H1 (cell line): Measurements from ENCODE around the gene LRRC26. TPM values are rescaled to one million over a fixed set of nuclear protein-coding genes. Genes with fewer than 3 reads are reported as not detected.

ENCODE experiments used
- CTCF ChIA-PET: fragments of 300-600 bp; sonication (Branson Sonifier 250); formaldehyde crosslinking; loops from one replicate; lab custom pipeline; 2021; ENCODE audit not compliant: partially characterized antibody; lab: Charles Lee
- POLR2A ChIA-PET: fragments of 300-600 bp; sonication (Branson Sonifier 250); formaldehyde crosslinking; loops from one replicate; lab custom pipeline; 2021; ENCODE audit warnings: inconsistent platforms; ENCODE audit not compliant: partially characterized antibody; lab: Charles Lee
- DNase-seq, 2 experiments: peaks; one replicate each; pipeline versions ENCODE4 v3.0.0 to v3.0.0-alpha.2; 2010 to 2022; ENCODE audit warnings: low spot score in 2 of 2, low read depth in 1 of 2, mixed read lengths in 1 of 2
- FAIRE-seq: peaks from 2 replicates; lab custom pipeline; 2011; peaks lifted over from hg19 to GRCh38; lab: Jason Lieb, UNC
- H2AFZ ChIP-seq: 2 replicates; pipeline ENCODE4 v1.8.1; 2012; ENCODE audit warnings: low read length, inconsistent platforms
- H2AK5ac ChIP-seq: 2 replicates; pipeline ENCODE4 v1.6.1; 2013; ENCODE audit warnings: low read depth, low read length
- H2BK120ac ChIP-seq: replicated peaks from 2 replicates; pipeline ENCODE3; 2013; ENCODE audit warnings: low read depth, low read length, inconsistent platforms
- H2BK12ac ChIP-seq: 2 replicates; pipeline ENCODE4 v1.6.1; 2013; ENCODE audit warnings: low read depth, low read length
- H2BK15ac ChIP-seq: 2 replicates; pipeline ENCODE4 v1.6.1; 2013; ENCODE audit warnings: low read length
- H2BK20ac ChIP-seq: 2 replicates; pipeline ENCODE4 v1.6.1; 2013; ENCODE audit warnings: low read length
- H2BK5ac ChIP-seq: 2 replicates; pipeline ENCODE4 v1.6.1; 2013; ENCODE audit warnings: low read depth, low read length
- H3K14ac ChIP-seq: 2 replicates; pipeline ENCODE4 v1.6.1; 2013; ENCODE audit warnings: inconsistent platforms; ENCODE audit not compliant: insufficient read length
- H3K18ac ChIP-seq: 2 replicates; pipeline ENCODE4 v1.6.1; 2013; ENCODE audit warnings: low read length; ENCODE audit errors: extremely low read depth
- H3K23ac ChIP-seq: 2 replicates; pipeline ENCODE4 v1.6.1; 2013; ENCODE audit warnings: inconsistent platforms; ENCODE audit not compliant: insufficient read length
- H3K23me2 ChIP-seq: 2 replicates; pipeline ENCODE4 v1.6.1; 2013; ENCODE audit warnings: low read depth, low read length
- H3K27ac ChIP-seq: 2 replicates; pipeline ENCODE4 v1.6.1; 2011; ENCODE audit warnings: low read depth, low read length, inconsistent platforms
- H3K27me3 ChIP-seq, 4 experiments: replicated peaks in 1 of 4; 1 replicate in 1 of 4; 2 replicates in 3 of 4; pipeline versions ENCODE4 v1.6.1 to v1.8.1; 2011 to 2013; ENCODE audit warnings: low read length in 3 of 4, mild to moderate bottlenecking in 3 of 4, inconsistent platforms in 2 of 4, mixed read lengths in 2 of 4, moderate library complexity in 1 of 4; ENCODE audit not compliant: control insufficient read depth in 3 of 4, insufficient read depth in 3 of 4; ENCODE audit errors: extremely low read depth in 1 of 4
- H3K36me3 ChIP-seq, 4 experiments: 2 replicates each; pipeline versions ENCODE4 v1.6.1 to v1.8.1; 2011 to 2013; ENCODE audit warnings: mild to moderate bottlenecking in 4 of 4, low read length in 3 of 4, moderate library complexity in 2 of 4, control low read depth in 1 of 4, inconsistent platforms in 1 of 4; ENCODE audit not compliant: insufficient read depth in 4 of 4, control insufficient read depth in 2 of 4
- H3K4ac ChIP-seq: replicated peaks from 2 replicates; pipeline ENCODE3; 2013; ENCODE audit warnings: low read length, low read depth, mixed read lengths, inconsistent platforms; ENCODE audit not compliant: insufficient read length
- H3K4me1 ChIP-seq, 4 experiments: replicated peaks in 1 of 4; 1 replicate in 1 of 4; 2 replicates in 3 of 4; pipeline versions ENCODE4 v1.6.1 to v1.8.1; 2011 to 2013; ENCODE audit warnings: low read length in 3 of 4, inconsistent platforms in 2 of 4, mixed read lengths in 1 of 4; ENCODE audit not compliant: insufficient read depth in 4 of 4, control insufficient read depth in 3 of 4
- H3K4me2 ChIP-seq, 2 experiments: 2 replicates each; pipeline versions ENCODE4 v1.6.1 to v1.8.1; 2011 to 2013; ENCODE audit warnings: low read depth in 2 of 2, low read length in 2 of 2, control low read depth in 1 of 2, inconsistent platforms in 1 of 2, mild to moderate bottlenecking in 1 of 2; ENCODE audit not compliant: insufficient read depth in 1 of 2
- H3K4me3 ChIP-seq, 4 experiments: fragments of 200-600, 300-600 bp in 1 of 4; sonication (generic), shearing (Covaris generic), sonication (Bioruptor Twin) in 1 of 4; 2 replicates each; pipeline versions ENCODE4 v1.5.1 to v1.8.1; 2011 to 2016; ENCODE audit warnings: low read length in 4 of 4, low read depth in 3 of 4, control low read depth in 2 of 4, inconsistent platforms in 2 of 4, mild to moderate bottlenecking in 2 of 4, mixed read lengths in 1 of 4, moderate library complexity in 1 of 4; ENCODE audit not compliant: insufficient read depth in 2 of 4; ENCODE audit errors: extremely low read depth in 1 of 4
- H3K56ac ChIP-seq: replicated peaks from 2 replicates; pipeline ENCODE3; 2013; ENCODE audit warnings: low read depth, mild to moderate bottlenecking, mixed read lengths, low read length, inconsistent platforms; ENCODE audit not compliant: insufficient read length
- H3K79me1 ChIP-seq: 2 replicates; pipeline ENCODE4 v1.6.1; 2013; ENCODE audit warnings: low read depth, low read length, control low read depth
- H3K79me2 ChIP-seq, 2 experiments: 2 replicates each; pipeline versions ENCODE4 v1.6.1 to v1.8.1; 2012 to 2013; ENCODE audit warnings: low read length in 2 of 2, mild to moderate bottlenecking in 2 of 2, inconsistent platforms in 1 of 2; ENCODE audit not compliant: insufficient read depth in 2 of 2, control insufficient read depth in 1 of 2
- H3K9ac ChIP-seq, 4 experiments: replicated peaks in 1 of 4; 1 replicate in 1 of 4; 2 replicates in 3 of 4; pipeline versions ENCODE4 v1.6.1 to v1.8.1; 2011 to 2013; ENCODE audit warnings: low read depth in 3 of 4, low read length in 3 of 4, control low read depth in 2 of 4, mild to moderate bottlenecking in 2 of 4, moderate library complexity in 2 of 4, inconsistent platforms in 1 of 4; ENCODE audit errors: extremely low read depth in 1 of 4
- H3K9me3 ChIP-seq, 2 experiments: 2 replicates each; pipeline versions ENCODE4 v1.6.1 to v1.8.1; 2012 to 2013; ENCODE audit warnings: mild to moderate bottlenecking in 2 of 2, moderate library complexity in 2 of 2, control low read depth in 1 of 2, inconsistent platforms in 1 of 2, low read depth in 1 of 2, low read length in 1 of 2, mixed read lengths in 1 of 2; ENCODE audit not compliant: insufficient read depth in 2 of 2
- H4K20me1 ChIP-seq, 2 experiments: replicated peaks in 1 of 2; 2 replicates each; pipeline versions ENCODE3 to v1.8.1; 2011 to 2013; ENCODE audit warnings: inconsistent platforms in 2 of 2, low read length in 2 of 2, mild to moderate bottlenecking in 1 of 2; ENCODE audit not compliant: insufficient read depth in 2 of 2, control insufficient read depth in 1 of 2
- H4K5ac ChIP-seq: 2 replicates; pipeline ENCODE4 v1.6.1; 2013; ENCODE audit warnings: low read length, low read depth, mixed read lengths, inconsistent platforms; ENCODE audit not compliant: insufficient read length
- H4K8ac ChIP-seq: 2 replicates; pipeline ENCODE4 v1.8.0; 2013; ENCODE audit warnings: mild to moderate bottlenecking, moderate library complexity, low read length, inconsistent platforms; ENCODE audit not compliant: insufficient read depth; ENCODE audit errors: extremely low read depth
- H4K91ac ChIP-seq: replicated peaks from 2 replicates; pipeline ENCODE3; 2013; ENCODE audit warnings: low read length, mixed read lengths, inconsistent platforms; ENCODE audit not compliant: insufficient read length
- SP4 ChIP-seq: IDR thresholded peaks from 2 replicates; pipeline ENCODE4 v1.6.1; 2012; ENCODE audit warnings: low read length, inconsistent platforms
- WGBS, 2 experiments: shearing (Covaris generic) in 1 of 2; methylation state at CpG; one replicate each; pipeline versions ENCODE4 v1.1.6 to v1.1.7; 2013 to 2015; ENCODE audit warnings: low lambda C conversion rate in 2 of 2, mixed read lengths in 2 of 2, inconsistent platforms in 1 of 2, low coverage in 1 of 2, missing lambda C conversion rate in 1 of 2; ENCODE audit not compliant: insufficient replicate concordance in 2 of 2, insufficient coverage in 1 of 2, insufficient read length in 1 of 2; ENCODE audit errors: extremely low coverage in 1 of 2, missing lambda C conversion rate in 1 of 2; 5-methylcytosine and 5-hydroxymethylcytosine counted together
- polyA plus RNA-seq, 7 experiments: library from polyadenylated mRNA; depleted of rRNA in 3 of 7; stranded (reverse) in 5 of 7; unstranded in 2 of 7; fragments of >200 nt in 5 of 7; fragments of 200-250 nt in 2 of 7; gene quantifications; 1 replicate in 5 of 7; 2 replicates in 1 of 7; 4 replicates in 1 of 7; pipeline versions ENCODE4 v1.2.1 to v1.2.3, GENCODE V29; 2011 to 2013; ENCODE audit warnings: missing spikeins in 2 of 7, mixed read lengths in 2 of 7
- total RNA-seq: library from RNA; stranded (reverse); fragmentation: NEBNext Ultra II Directional; extraction: Animal tissue kit (Norgen Biotek cat#: 25700); gene quantifications from 2 replicates; pipeline ENCODE4 v1.2.1, GENCODE V29; 2021
- TF ChIP-seq, protein P1 (sequence below): IDR thresholded peaks from 2 replicates; pipeline ENCODE4 v1.6.1; 2012; ENCODE audit warnings: inconsistent platforms

LRRC26 gene
- total and polyA plus RNA-seq, 2 of the 8 experiments (the other 6 are each of a cell fraction or from before 2014, with no cell fraction given) = 0.34 to 0.85 TPM

DNA sequence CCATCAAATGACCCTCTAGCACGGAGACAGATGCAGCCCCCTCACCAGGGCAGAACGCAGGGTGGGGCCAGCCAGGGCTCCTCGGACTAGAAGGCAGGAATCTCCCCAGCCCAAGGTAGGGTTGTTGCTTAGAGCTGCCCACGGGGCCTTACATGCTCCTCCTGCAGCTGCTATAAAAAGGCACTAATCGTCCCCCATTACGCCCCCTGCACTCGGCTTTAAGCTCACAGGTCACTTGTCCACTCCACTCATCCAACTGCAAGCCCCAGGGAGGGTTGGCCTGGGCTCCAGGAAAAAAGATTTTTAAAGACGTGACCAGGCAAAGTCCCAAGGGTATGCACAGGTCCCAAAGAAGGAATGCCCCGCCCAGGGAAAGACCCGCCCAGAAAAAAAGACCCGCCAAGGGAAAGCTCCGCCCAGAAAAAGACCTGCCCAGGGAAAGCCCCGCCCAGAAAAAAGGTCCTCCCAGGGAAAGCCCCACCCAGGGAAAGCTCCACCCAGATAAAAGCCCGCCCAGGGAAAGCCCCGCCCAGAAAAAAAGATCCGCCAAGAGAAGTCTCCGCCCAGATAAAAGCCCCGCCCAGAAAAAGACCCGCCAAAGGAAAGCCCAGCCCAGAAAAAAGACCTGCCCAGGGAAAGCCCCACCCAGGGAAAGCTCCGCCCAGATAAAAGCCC lies 19.8 kb downstream of the LRRC26 start:
- Histone ChIP-seq H3K27ac (no peak overlapping the region), H3K23me2 (peaks cover 2% of the 10 kb centered on the region; the same call in 1 of the 2 replicates), H3K4ac (no peak overlapping the region), H3K18ac (peak overlapping the region; percentile 32; the same call in 1 of the 2 replicates), H3K79me1 (no peaks in the 10 kb centered on the region), H2BK12ac (no peak overlapping the region), H3K36me3 (no peaks in the 10 kb centered on the region; a peak in 1 of 8 replicates), H3K14ac (no peak overlapping the region), H3K27me3 (peaks cover 0 to 6% (median 5%) of the 10 kb centered on the region in 4 experiments; a peak in 4 of 7 replicates), H3K56ac (no peak overlapping the region), H2AFZ (no peak overlapping the region), H4K91ac (no peak overlapping the region), H3K23ac (no peak overlapping the region), H4K20me1 (peaks cover 3 to 20% of the 10 kb centered on the region in 2 experiments), H2BK20ac (no peak overlapping the region), H4K8ac (no peak overlapping the region), H2AK5ac (no peak overlapping the region; the same call in 1 of the 2 replicates), H3K4me2 (peak overlapping the region; percentile 4 to 57; a peak in 2 of 4 replicates), H2BK15ac (no peak overlapping the region), H4K5ac (no peak overlapping the region), H3K9me3 (peaks cover 0 to 7% of the 10 kb centered on the region in 2 experiments; a peak in 3 of 4 replicates), H3K4me1 (peaks cover 0 to 9% (median 0%) of the 10 kb centered on the region in 4 experiments; a peak in 1 of 7 replicates), H2BK5ac (no peak overlapping the region), H2BK120ac (no peak overlapping the region), H3K9ac (no peak overlapping the region), H3K4me3 (no peak overlapping the region), H3K79me2 (no peaks in the 10 kb centered on the region; a peak in 1 of 4 replicates)
- CTCF ChIA-PET = interaction anchor here (0.7 to 3.6 kb wide), 11 partner anchors 11 to 205 kb away, joined by 3 to 24 read pairs (median 5); partner anchors contain the start of genes C8G, FBXW5, GRIN1 and LRRC26
- POLR2A ChIA-PET = interaction anchor here (0.8 to 1.7 kb wide), 5 partner anchors 17 to 92 kb away, joined by 3 to 4 read pairs (median 4); partner anchors contain the start of genes ANAPC2 and SSNA1
- DNase-seq = no peak
- TF ChIP-seq, protein P1, sequence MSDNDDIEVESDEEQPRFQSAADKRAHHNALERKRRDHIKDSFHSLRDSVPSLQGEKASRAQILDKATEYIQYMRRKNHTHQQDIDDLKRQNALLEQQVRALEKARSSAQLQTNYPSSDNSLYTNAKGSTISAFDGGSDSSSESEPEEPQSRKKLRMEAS = no peak
- TF ChIP-seq SP4 = 0 out of 2 replicates have a peak, but pooled peaks have one; percentile 56
- no peak for FAIRE-seq
- WGBS, 2 experiments = 78% methylated on average over 16 of the region's 20 CpGs; no CpG with 5 or more reads in 1 of the 2 experiments
